Hypothalamus (tissue), 51 donors: ENCODE data around the gene MID1IP1.

Experiments used
- DNase-seq, 51 donors: peaks; one replicate each; lab custom pipeline; 2025; lab: John Stamatoyannopoulos, UW

Gene MID1IP1

GRCh38 chrX:38811515-38812243, 10.4 kb downstream of the MID1IP1 start:
- DNase-seq = no peak

GRCh38 chrX:38816155-38816554, 14.9 kb downstream of the MID1IP1 start:
- peak in 6 of 51 donors; percentile 0 to 4 (median 2) for DNase-seq

DNA sequence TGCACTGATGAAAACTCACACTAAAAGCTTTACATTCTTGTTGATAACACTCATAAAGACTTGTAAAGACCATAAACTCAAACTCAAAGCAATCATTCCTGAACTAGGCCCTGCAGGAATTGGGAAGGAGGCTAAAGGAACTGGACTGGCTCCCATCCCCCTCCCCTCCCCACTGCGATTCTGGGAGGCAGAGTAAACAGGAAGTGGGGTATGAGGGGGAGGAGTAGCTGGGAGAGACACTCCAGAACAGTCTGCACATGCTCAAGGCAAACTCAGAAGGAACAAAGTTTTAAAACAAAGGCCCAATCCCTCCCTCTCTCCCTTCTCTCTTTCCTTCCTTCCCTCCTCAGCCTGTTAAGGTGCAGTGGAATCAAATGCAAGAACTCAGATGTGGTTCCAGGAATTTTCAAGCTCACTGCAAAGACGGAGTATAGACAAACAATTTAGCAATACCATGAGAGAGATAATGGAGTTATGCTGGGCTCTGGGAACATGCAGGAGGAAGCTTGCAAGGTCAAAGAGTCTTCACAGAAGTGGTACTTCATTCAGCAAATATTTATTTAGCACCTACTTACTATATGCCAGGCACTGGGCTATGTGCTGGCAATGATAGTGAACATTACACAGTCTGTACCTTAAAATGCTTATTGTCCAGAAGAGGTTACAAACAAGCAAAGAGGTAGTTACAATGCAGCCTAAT, 15.9 kb downstream of the MID1IP1 start:
- peak in 8 of 51 donors; percentile 0 to 5 (median 0) for DNase-seq

GRCh38 chrX:38819163-38819562, 17.9 kb downstream of the MID1IP1 start:
- no peak for DNase-seq

- DNase-seq = no peak
Observed at GRCh38 chrX:38819709-38820108, 18.4 kb downstream of the MID1IP1 start.

DNA sequence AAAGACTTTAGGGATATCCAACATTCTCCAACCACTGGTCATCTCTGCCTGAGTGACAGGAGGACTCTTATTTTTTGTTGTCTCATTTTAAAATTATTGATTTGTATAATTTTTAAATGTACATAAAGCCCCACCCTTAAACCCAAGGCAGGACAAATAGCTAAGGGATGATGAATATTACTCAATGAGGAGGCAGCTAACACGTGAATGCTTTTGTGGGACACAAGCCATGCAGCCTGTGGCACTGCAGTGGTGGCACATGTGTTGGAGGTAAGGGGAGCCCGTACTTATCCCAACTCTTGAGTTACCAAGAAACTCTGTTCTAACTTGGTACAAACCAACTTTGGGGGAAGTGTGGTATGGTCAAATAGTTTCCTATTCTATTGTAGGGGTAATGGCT, 19.5 kb downstream of the MID1IP1 start:
- DNase-seq = no peak

DNA sequence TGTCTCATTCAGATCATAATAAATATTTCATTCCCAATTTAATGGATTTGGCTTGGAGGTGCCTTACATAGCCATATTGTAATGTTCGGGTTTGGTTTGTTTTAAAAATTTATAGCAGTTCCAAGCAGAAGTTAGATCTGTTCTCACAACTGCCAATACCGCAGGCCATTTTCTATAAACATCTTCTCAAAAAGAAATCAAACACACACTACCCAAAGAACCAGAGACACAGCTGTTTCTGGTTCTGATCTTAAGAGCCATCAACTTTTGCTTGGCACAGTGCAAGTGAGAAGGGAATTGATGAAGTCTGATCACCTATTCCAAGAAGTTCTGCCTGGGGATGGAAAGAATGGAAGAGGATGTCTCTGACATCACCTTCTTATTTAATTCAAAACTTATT, 22.9 kb downstream of the MID1IP1 start:
- DNase-seq = no peak

GRCh38 chrX:38831949-38832348, 30.7 kb downstream of the MID1IP1 start:
- no peak for DNase-seq

DNA sequence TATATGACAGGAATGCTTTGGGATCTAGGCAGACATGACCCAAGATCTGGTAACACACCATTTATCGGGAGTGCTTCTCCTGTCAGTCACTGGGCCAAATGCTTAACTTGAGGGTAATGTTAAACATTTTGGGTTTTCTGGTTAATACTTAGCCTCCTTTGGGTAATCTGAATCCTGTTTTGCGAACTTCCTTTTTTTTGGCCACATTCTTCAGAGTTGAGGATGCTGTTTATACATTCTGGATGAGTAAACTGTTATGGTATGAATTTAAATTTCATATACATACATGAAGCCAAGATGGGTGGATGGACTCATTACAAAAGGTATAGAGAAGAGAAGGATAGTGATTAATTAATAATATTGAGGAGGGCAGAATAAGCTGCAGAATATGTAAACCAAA, 36.1 kb downstream of the MID1IP1 start:
- DNase-seq = no peak

- DNase-seq = no peak
Observed at GRCh38 chrX:38839277-38839676, 38.0 kb downstream of the MID1IP1 start.

DNA sequence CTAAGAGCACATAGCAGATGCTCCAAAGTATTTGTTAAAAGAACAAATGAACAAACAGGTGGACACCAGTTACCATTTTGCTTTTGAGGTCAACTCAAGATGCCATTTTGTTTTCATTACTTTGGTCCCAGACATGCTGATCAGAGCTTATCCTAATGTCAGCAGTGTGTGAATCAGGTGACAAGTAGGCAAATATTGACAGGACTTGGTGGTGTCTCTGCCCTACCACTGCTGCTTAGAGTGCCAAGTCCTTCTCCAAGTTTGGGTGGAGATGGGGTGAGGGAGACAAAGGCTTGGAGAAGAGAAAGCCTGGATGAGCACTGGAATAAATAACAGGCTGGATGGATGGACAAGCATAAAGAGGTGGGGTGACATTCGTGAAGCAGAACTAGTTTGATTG, 38.7 kb downstream of the MID1IP1 start:
- DNase-seq = no peak

- DNase-seq = no peak
Observed at GRCh38 chrX:38841750-38842149, 40.5 kb downstream of the MID1IP1 start.

- peak in 5 of 51 donors; percentile 1 to 46 (median 7) for DNase-seq
Observed at GRCh38 chrX:38845426-38845825, 44.2 kb downstream of the MID1IP1 start.

GRCh38 chrX:38847206-38847902, 46.1 kb downstream of the MID1IP1 start:
- no peak for DNase-seq

DNA sequence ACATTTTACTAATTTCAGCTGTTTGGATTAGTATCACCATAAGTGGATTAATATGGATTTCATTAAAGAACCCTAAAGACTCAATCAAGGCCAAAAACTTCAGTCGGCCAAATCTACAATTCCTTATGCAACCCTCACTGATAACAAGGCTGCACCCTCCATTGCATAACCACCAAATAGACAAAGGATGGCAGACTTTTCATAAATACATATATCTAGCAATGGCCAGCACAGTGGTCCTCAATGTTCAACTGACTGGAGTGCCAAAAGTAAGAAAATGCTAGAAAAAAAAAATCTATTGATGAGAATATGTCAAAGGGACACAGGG, 46.6 kb downstream of the MID1IP1 start:
- no peak for DNase-seq

- DNase-seq = peak in 1 of 51 donors; percentile 8
Observed at GRCh38 chrX:38848671-38849455, 47.6 kb downstream of the MID1IP1 start.

- peak in 1 of 51 donors; percentile 12 for DNase-seq
Observed at GRCh38 chrX:38850807-38851544, 49.7 kb downstream of the MID1IP1 start.

DNA sequence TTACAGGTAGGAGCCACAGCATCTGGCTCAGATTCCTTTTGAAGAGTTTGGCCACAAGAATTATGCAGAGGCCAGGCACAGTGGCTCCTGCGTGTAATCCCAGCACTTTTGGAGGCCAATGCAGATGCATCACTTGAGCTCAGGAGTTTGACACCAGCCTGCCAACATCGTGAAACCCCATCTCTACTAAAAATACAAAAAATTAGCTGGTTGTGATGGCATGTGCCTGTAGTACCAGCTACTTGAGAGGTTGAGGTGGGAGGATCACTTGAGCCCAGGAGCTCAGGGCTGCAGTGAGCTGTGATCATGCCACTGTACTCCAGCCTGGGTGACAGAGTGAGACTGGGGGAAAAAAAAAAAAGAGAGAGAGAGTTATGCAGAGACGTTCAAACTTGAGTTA, 53.0 kb downstream of the MID1IP1 start:
- DNase-seq = no peak
